Trophoblast cell (in vitro differentiated cells and primary cell): Measurements from ENCODE around the gene GYS2.

Experiments used
- DNase-seq, 2 donors: peaks; one replicate each; pipeline ENCODE4 v3.0.0-alpha.2; 2016
- H2AFZ ChIP-seq: 2 replicates; pipeline ENCODE4 v1.6.1; 2013; ENCODE audit warnings: low read length, moderate library complexity, mild to moderate bottlenecking; ENCODE audit not compliant: insufficient read depth, poor library complexity
- H2AK5ac ChIP-seq: 2 replicates; pipeline ENCODE4 v1.6.1; 2013; ENCODE audit warnings: mild to moderate bottlenecking, low read length
- H2BK120ac ChIP-seq: 2 replicates; pipeline ENCODE4 v1.6.1; 2013; ENCODE audit warnings: low read length, mild to moderate bottlenecking, moderate library complexity; ENCODE audit not compliant: insufficient read depth, poor library complexity
- H2BK12ac ChIP-seq: 2 replicates; pipeline ENCODE4 v1.6.1; 2013; ENCODE audit warnings: mild to moderate bottlenecking, low read length, moderate library complexity
- H2BK5ac ChIP-seq: 2 replicates; pipeline ENCODE4 v1.6.1; 2013; ENCODE audit warnings: low read length, low read depth, moderate library complexity, mild to moderate bottlenecking; ENCODE audit not compliant: poor library complexity
- H3K14ac ChIP-seq: 2 replicates; pipeline ENCODE4 v1.6.1; 2013; ENCODE audit warnings: mild to moderate bottlenecking, low read length
- H3K18ac ChIP-seq: 2 replicates; pipeline ENCODE4 v1.6.1; 2013; ENCODE audit warnings: mild to moderate bottlenecking, low read length
- H3K23ac ChIP-seq: 2 replicates; pipeline ENCODE4 v1.6.1; 2013; ENCODE audit warnings: low read length
- H3K27ac ChIP-seq: 2 replicates; pipeline ENCODE4 v1.5.1; 2013; ENCODE audit warnings: low read depth, mild to moderate bottlenecking, inconsistent platforms, low read length, moderate library complexity
- H3K27me3 ChIP-seq: 2 replicates; pipeline ENCODE4 v1.6.1; 2013; ENCODE audit warnings: inconsistent platforms, mild to moderate bottlenecking, low read length, moderate library complexity; ENCODE audit not compliant: insufficient read depth
- H3K36me3 ChIP-seq, 2 experiments: 1 replicate in 1 of 2; 2 replicates in 1 of 2; pipeline ENCODE4 v1.6.1; 2013; ENCODE audit warnings: low read length in 2 of 2, mild to moderate bottlenecking in 2 of 2, moderate library complexity in 1 of 2; ENCODE audit not compliant: insufficient read depth in 2 of 2, control insufficient read depth in 1 of 2
- H3K4ac ChIP-seq: 2 replicates; pipeline ENCODE4 v1.6.1; 2013; ENCODE audit warnings: low read depth, mild to moderate bottlenecking, low read length, moderate library complexity
- H3K4me1 ChIP-seq, 2 experiments: 1 replicate in 1 of 2; 2 replicates in 1 of 2; pipeline ENCODE4 v1.6.1; 2013; ENCODE audit warnings: low read length in 2 of 2, mild to moderate bottlenecking in 2 of 2, moderate library complexity in 1 of 2; ENCODE audit not compliant: insufficient read depth in 2 of 2, control insufficient read depth in 1 of 2
- H3K4me2 ChIP-seq: 2 replicates; pipeline ENCODE4 v1.6.1; 2013; ENCODE audit warnings: inconsistent platforms, mild to moderate bottlenecking, low read length, moderate library complexity
- H3K4me3 ChIP-seq: 2 replicates; pipeline ENCODE4 v1.5.1; 2013; ENCODE audit warnings: mild to moderate bottlenecking, low read depth, low read length, inconsistent platforms
- H3K79me1 ChIP-seq: one replicate; pipeline ENCODE4 v1.6.1; 2013; ENCODE audit warnings: low read length
- H3K79me2 ChIP-seq: 2 replicates; pipeline ENCODE4 v1.6.1; 2013; ENCODE audit warnings: low read length, mild to moderate bottlenecking; ENCODE audit not compliant: control insufficient read depth, insufficient read depth, poor library complexity
- H3K9ac ChIP-seq: 2 replicates; pipeline ENCODE4 v1.6.1; 2013; ENCODE audit warnings: mild to moderate bottlenecking, low read length
- H3K9me3 ChIP-seq: 2 replicates; pipeline ENCODE4 v1.6.1; 2013; ENCODE audit warnings: low read depth, mild to moderate bottlenecking, control low read depth, inconsistent platforms, low read length; ENCODE audit not compliant: insufficient read depth
- H4K12ac ChIP-seq: 2 replicates; pipeline ENCODE4 v1.6.1; 2013; ENCODE audit warnings: low read depth, mild to moderate bottlenecking, low read length, moderate library complexity
- H4K8ac ChIP-seq: 2 replicates; pipeline ENCODE4 v1.6.1; 2013; ENCODE audit warnings: low read depth, mild to moderate bottlenecking, low read length, moderate library complexity
- H4K91ac ChIP-seq: one replicate; pipeline ENCODE4 v1.6.1; 2013; ENCODE audit warnings: low read depth, mild to moderate bottlenecking, low read length, moderate library complexity
- WGBS: extraction: QIAGEN DNeasy Blood & Tissue Kit; methylation state at CpG from one replicate; pipeline ENCODE4 v1.1.7; 2013; ENCODE audit warnings: missing lambda C conversion rate; ENCODE audit not compliant: insufficient read length, insufficient coverage; ENCODE audit errors: extremely low coverage; 5-methylcytosine and 5-hydroxymethylcytosine counted together

Gene GYS2

GRCh38 chr12:21559855-21560569 is 44.6 kb downstream of the GYS2 start:
- Histone ChIP-seq H3K4me2 (no peak overlapping the region), H3K4me3 (no peak overlapping the region), H2BK5ac (no peak overlapping the region), H3K4ac (no peak overlapping the region), H4K8ac (no peak overlapping the region), H4K91ac (no peak overlapping the region), H3K18ac (no peak overlapping the region), H3K27me3 (no peaks in the 10 kb centered on the region), H3K23ac (no peak overlapping the region), H2BK12ac (no peak overlapping the region), H2AK5ac (no peak overlapping the region), H3K14ac (no peak overlapping the region), H3K9ac (no peak overlapping the region), H2AFZ (no peak overlapping the region), H3K9me3 (no peaks in the 10 kb centered on the region), H2BK120ac (no peak overlapping the region), H4K12ac (no peak overlapping the region), H3K79me1 (no peaks in the 10 kb centered on the region), H3K79me2 (no peaks in the 10 kb centered on the region), H3K36me3 (no peaks in the 10 kb centered on the region), H3K4me1 (no peaks in the 10 kb centered on the region), H3K27ac (no peak overlapping the region)
- peak; percentile 47 to 80 for DNase-seq
- no CpG with 5 or more reads among the region's 7 CpGs for WGBS

- Histone ChIP-seq H3K4me2 (no peak overlapping the region), H3K18ac (no peak overlapping the region), H3K4me1 (no peaks in the 10 kb centered on the region), H4K91ac (no peak overlapping the region), H2BK5ac (no peak overlapping the region), H4K8ac (no peak overlapping the region), H3K4ac (no peak overlapping the region), H2BK12ac (no peak overlapping the region), H4K12ac (no peak overlapping the region), H3K14ac (no peak overlapping the region), H3K9ac (no peak overlapping the region), H2AFZ (no peak overlapping the region), H3K79me1 (no peaks in the 10 kb centered on the region), H3K27me3 (no peaks in the 10 kb centered on the region), H3K27ac (no peak overlapping the region), H3K79me2 (no peaks in the 10 kb centered on the region), H2BK120ac (no peak overlapping the region), H3K23ac (no peak overlapping the region), H3K9me3 (peaks cover 2% of the 10 kb centered on the region), H2AK5ac (no peak overlapping the region), H3K36me3 (no peaks in the 10 kb centered on the region), H3K4me3 (no peak overlapping the region)
- WGBS: no CpG with 5 or more reads among the region's 9 CpGs
- DNase-seq: peak in 1 of 2 donors; percentile 68
Measured at GRCh38 chr12:21558100-21558679, 46.5 kb downstream of the GYS2 start.

GRCh38 chr12:21553329-21553675 is 51.3 kb downstream of the GYS2 start:
- H4K91ac ChIP-seq: no peak overlapping the region
- no peak overlapping the region for H2AFZ ChIP-seq
- no peak overlapping the region for H3K27ac ChIP-seq
- H3K4me1 ChIP-seq: no peaks in the 10 kb centered on the region
- H2BK12ac ChIP-seq: no peak overlapping the region
- H2BK5ac ChIP-seq: no peak overlapping the region
- no peak overlapping the region for H2BK120ac ChIP-seq
- H4K12ac ChIP-seq: no peak overlapping the region
- H3K23ac ChIP-seq: no peak overlapping the region
- no peak overlapping the region for H3K4ac ChIP-seq
- peaks cover 2% of the 10 kb centered on the region for H3K9me3 ChIP-seq
- H3K27me3 ChIP-seq: no peaks in the 10 kb centered on the region
- no peak for DNase-seq
- no peak overlapping the region for H3K4me2 ChIP-seq
- H3K4me3 ChIP-seq: no peak overlapping the region
- H2AK5ac ChIP-seq: no peak overlapping the region
- H3K9ac ChIP-seq: no peak overlapping the region
- H3K79me1 ChIP-seq: no peaks in the 10 kb centered on the region
- no peaks in the 10 kb centered on the region for H3K36me3 ChIP-seq
- no peak overlapping the region for H4K8ac ChIP-seq
- no peak overlapping the region for H3K14ac ChIP-seq
- no peaks in the 10 kb centered on the region for H3K79me2 ChIP-seq
- H3K18ac ChIP-seq: no peak overlapping the region

GRCh38 chr12:21552635-21553328 is 51.9 kb downstream of the GYS2 start:
- Histone ChIP-seq H2BK120ac (no peak overlapping the region), H3K9me3 (peaks cover 2% of the 10 kb centered on the region), H3K18ac (no peak overlapping the region), H3K4me2 (no peak overlapping the region), H3K4me1 (no peaks in the 10 kb centered on the region), H3K79me1 (no peaks in the 10 kb centered on the region), H4K12ac (no peak overlapping the region), H2BK5ac (no peak overlapping the region), H3K23ac (no peak overlapping the region), H4K91ac (no peak overlapping the region), H2AK5ac (no peak overlapping the region), H3K14ac (no peak overlapping the region), H3K27ac (no peak overlapping the region), H3K4me3 (no peak overlapping the region), H3K79me2 (no peaks in the 10 kb centered on the region), H2BK12ac (no peak overlapping the region), H3K9ac (no peak overlapping the region), H4K8ac (no peak overlapping the region), H3K4ac (no peak overlapping the region), H3K36me3 (no peaks in the 10 kb centered on the region), H3K27me3 (no peaks in the 10 kb centered on the region), H2AFZ (no peak overlapping the region)
- 100% methylated on average over 2 of the region's 6 CpGs for WGBS
- no peak for DNase-seq
